Omental fat pad (tissue), 4 donors: Measurements from ENCODE around the gene ADAP1. TPM values are rescaled to one million over a fixed set of nuclear protein-coding genes. Genes with fewer than 3 reads are reported as not detected.

Source experiments
- ATAC-seq: fragments of 150-250 bp; one replicate; pipeline ENCODE4 v1.9.1; 2016; ENCODE audit warnings: mild to moderate bottlenecking, moderate library complexity; ENCODE audit not compliant: low FRiP score
- DNase-seq: peaks from one replicate; pipeline ENCODE4 v3.0.0-alpha.2; 2019; ENCODE audit warnings: low spot score
- CTCF ChIP-seq, 3 donors: fragments of 450-650 bp; IDR thresholded peaks; one replicate each; pipeline ENCODE4 v1.5.1; 2016 to 2017; ENCODE audit warnings: antibody characterized with exemption in 3 of 3, mild to moderate bottlenecking in 3 of 3, moderate library complexity in 2 of 3
- total RNA-seq, 4 donors: library from RNA; depleted of rRNA; stranded (reverse); fragments of >200 nt; gene quantifications; one replicate each; pipeline ENCODE4 v1.1.0, GENCODE V29; 2016

The ADAP1 gene
- total RNA-seq, 4 donors from 2014 or later = 6.7 to 21.7 (median 14.4) TPM

- DNase-seq (no peak), ATAC-seq (no peak)
- no peak for TF ChIP-seq CTCF (IDR thresholded peaks at IDR 0.05)
Measured at GRCh38 chr7:894164-894867, 60.2 kb downstream of the ADAP1 start.

GRCh38 chr7:893686-894085, 60.8 kb downstream of the ADAP1 start:
- DNase-seq = no peak
- TF ChIP-seq CTCF (IDR thresholded peaks at IDR 0.05) = no peak
- ATAC-seq = no peak

GRCh38 chr7:892648-893593, 61.6 kb downstream of the ADAP1 start:
- TF ChIP-seq CTCF (IDR thresholded peaks at IDR 0.05) = no peak
- ATAC-seq (no peak), DNase-seq (no peak)

GRCh38 chr7:891805-892204, 62.7 kb downstream of the ADAP1 start:
- ATAC-seq = no peak
- no peak for TF ChIP-seq CTCF (IDR thresholded peaks at IDR 0.05)

GRCh38 chr7:891291-891690, 63.2 kb downstream of the ADAP1 start:
- DNase-seq = no peak
- no peak for TF ChIP-seq CTCF (IDR thresholded peaks at IDR 0.05)

More at GRCh38 chr7:891805-892204, 62.7 kb downstream of the ADAP1 start:
- no peak for DNase-seq

GRCh38 chr7:890868-891267, 63.6 kb downstream of the ADAP1 start:
- no peak for TF ChIP-seq CTCF (IDR thresholded peaks at IDR 0.05)
- DNase-seq (no peak), ATAC-seq (no peak)

More at GRCh38 chr7:891291-891690, 63.2 kb downstream of the ADAP1 start:
- no peak for ATAC-seq
